Measurements from ENCODE around the gene GULP1.

The GULP1 gene

GRCh38 chr2:188326669-188327301 lies 35.1 kb downstream of the GULP1 start:
- DNase-seq: no peak

DNA sequence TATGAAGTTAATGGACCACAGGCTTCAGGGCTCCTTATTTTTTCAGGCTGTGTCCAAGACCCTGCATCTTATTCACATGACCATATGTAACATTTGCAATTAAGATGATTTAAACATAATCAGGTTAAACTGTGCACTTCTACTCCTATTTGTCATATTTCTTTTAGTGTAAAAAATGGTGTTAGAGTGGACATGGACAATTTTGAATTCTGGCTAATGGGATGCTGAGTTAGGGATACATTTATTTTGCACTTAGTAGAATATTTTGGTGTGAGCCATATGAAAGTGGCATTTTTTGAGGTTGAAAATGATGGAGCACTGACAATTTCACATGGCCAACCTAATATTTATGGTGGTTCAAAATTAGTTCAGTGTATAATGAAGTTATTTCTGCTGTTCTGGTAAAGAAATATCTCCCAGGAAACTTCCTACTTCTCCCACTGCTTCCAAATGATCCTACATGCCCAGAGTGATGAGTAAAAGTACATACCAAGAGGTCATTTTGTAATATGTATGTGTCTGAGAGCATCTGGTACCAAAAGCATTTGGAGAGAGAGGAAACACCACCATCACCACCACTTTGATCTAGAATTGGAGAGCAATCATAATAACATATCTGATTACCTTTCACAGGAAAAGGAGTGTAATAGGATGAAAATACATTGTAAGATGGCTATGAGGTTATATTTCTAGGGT lies 36.0 kb downstream of the GULP1 start:
- DNase-seq: no peak

DNA sequence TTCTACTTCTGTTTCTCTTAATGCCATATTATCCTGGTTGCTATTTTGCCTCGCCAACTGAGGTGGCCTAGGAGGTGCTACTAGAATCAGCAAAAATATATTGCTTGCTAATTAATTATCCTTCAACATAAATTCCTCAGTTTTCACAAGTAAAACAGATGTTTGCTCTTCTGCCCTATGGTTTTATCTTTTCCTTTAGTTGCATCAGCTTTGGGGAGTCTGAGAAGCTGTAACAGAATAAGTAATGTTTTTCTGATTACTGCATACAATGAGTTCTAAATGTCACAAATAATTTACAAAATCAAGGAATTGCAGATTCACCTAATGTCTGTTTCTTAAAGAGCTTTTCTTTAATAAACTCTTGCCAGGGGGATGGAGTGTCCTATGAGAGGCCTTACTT lies 36.7 kb downstream of the GULP1 start:
- no peak for DNase-seq

DNA sequence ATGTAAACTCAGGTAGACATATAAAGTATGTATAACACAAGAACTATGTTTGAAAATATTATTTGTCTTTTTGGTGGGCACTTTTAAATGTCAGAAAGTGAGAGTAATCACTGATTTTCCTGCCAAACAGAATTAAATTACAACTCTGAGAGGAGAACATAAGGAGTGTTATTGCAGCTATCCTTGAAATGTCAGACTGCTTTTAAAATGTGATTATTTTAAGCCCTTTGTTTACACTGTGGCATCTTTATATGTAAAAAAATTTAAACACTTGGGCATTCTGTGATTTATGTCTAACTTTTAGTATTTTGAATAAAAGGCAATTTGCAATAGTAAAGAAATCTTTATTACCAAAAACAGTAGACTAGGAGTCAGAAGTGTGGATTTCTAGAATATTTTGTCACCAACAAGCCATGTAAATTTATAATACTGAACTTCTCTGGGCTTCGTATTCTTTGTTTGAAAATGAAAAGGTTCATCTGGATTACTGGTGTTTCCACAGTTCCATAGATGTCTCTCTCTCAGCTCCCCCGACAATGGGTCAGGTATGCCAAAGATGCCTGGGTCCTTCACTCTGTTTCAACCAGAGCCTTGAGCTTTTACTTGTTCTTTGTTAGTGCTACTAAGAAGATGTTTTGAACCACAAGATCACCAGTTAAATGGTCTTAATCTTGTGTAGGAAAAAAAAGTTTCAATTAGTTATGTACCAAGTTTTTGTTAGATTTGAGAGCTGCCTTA lies 38.8 kb downstream of the GULP1 start:
- DNase-seq: no peak

GRCh38 chr2:188332619-188333018 lies 40.9 kb downstream of the GULP1 start:
- no peak for DNase-seq

DNA sequence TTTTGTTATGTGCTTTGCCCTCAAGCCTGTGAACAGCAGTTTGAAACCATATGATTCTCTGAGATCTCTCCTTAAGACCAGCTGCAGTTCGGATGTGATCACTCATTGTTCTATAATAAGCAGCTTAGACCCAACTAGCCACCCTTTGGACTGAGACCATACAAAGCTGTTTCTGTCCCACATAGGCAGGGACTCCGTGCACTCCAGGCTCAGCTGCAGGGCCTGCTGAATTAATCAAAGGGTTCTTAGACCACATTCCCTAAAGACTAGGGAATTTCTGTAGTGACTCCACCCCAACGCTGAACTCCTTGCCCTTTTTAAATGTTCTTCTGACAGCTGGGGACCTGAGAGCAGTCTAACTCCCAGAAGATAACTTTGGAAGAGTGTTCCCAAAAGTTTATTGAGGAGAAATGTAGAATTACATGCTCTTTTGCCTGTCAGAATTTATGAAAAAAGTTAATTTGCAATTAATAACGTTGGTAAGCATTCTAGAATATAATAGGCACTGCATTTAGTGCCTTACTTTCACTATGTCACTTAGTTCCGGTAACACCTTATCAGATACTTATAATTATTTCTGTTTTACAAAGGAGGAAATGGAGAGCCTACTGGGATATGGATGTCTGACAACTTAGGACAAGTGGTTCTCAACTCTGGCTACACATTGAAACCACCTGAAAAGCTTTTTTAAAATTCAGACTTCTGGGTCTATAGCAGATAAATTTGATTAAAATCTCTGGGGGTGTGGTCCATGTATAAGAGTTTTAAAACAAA lies 42.3 kb downstream of the GULP1 start:
- DNase-seq: no peak

GRCh38 chr2:188338463-188338862 lies 46.8 kb downstream of the GULP1 start:
- DNase-seq: no peak

DNA sequence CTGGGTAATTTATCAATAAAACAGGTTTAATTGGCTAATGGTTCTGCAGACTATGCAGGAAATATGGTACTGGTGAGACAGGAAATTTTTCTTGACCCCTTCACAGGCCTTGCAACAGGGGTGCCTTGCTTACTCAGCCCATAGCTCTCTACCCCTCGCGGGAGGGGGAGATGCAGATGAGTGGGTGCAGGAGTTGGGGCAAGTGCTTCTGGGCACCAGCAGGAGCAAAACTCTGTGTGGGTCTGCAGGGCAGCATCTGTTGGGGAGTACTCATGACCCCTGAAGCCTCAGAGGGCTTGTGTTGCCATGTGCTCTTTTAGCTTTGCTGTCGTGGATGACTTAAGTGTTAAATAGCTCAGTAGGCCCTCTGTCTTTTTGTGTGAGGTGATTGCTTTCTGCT lies 48.6 kb downstream of the GULP1 start:
- DNase-seq: no peak

GRCh38 chr2:188345020-188345419 lies 53.3 kb downstream of the GULP1 start:
- DNase-seq: no peak

DNA sequence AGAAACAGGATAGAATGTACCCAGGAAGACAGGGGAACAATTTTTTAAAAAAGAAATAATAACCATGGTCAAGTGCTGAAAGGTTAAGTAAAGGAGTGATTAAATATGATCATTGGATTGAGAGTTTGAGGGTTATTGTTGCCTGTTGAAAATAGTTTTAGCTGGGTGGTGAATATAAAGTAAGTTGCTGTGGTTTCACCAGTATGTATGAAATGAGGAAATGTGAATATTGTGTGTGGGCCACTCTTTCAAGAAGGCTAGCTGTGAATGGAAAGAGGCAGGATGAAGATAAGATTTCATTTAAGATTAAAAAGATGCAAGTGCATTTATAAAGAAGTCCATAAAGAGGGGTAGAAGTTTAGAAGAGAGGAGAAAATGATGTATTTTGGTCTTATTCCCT lies 53.8 kb downstream of the GULP1 start:
- no peak for DNase-seq

DNA sequence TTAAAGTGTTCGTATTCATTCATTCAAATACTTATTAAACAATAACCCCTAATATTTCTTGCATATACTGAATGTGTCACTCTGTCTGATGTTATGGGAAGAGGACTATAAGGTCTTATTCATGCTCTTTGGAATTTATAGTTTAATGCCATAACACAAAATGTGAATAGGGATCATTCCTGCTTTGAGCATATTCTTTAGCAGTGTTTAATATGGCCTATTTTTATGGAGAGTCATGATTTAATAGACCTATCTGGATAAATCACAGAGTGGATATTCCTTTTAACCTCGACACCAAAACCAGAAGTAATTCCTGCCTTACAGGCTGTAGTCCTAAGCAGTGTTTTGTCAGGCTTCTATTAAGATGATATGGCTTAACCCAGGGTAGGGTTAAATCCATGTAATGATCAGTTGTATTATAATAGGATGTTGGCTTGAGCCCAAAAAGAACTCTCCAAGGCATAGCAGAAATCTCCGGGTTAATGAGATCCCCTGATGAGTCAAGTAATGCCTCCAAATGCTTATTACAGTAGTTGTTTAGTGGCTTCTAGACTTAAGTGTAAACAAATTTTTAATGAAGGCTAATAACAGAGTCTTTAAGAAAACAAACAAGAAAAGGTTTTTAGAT lies 54.3 kb downstream of the GULP1 start:
- DNase-seq: no peak

DNA sequence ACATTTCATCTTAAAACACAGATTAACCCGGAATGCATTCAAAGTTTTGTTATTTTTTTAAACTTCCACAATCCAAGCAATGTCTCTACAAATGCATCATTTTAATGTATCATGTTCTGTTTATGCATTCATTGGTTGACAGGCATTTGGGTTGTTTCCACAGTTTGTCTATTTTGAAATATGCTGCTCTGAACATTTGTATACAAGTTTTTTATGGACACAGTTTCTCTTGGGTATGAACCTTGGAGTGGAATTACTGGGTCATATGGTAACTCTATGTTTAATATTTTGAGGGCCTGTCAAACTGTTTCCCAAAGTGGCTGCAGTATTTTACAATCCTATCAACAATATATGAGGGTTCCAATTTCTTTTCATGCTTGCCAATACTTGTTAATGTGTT lies 57.3 kb downstream of the GULP1 start:
- no peak for DNase-seq

GRCh38 chr2:188353282-188353681 lies 61.6 kb downstream of the GULP1 start:
- no peak for DNase-seq

DNA sequence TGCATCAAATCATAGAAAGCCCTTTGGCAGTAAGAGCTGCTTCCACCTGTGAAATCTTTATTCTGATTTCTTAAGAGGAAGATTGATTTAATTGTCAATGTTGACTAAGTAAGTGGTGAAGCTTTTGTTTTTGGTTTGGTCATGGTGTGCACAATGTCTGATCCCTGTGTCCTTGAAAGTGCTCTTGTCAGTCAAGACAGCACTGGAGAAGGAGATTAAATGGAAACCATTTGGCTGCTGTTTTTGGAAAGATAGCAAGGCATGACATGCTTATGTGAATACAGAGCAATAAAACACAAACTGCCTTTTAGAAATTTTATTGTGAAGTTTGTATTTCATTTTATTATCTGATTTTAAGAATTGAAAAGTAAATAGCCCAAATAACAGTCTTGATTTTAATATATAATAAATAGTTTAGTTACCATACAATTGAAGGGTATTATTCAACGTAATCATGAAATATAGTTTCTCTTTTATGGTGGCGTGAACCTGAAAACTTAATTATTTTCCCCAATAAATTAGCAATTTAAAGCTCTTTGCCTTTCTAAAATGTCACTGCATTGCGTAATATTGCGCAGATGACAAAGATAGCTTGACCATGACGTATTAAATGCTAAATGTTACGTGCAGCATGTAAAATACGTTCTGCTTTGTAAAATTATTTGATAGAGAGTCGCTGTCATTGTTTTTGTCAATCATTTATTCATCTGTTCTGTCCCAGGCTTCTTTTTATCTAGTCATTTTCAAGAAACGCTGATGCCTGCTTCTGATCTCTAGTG lies 69.0 kb downstream of the GULP1 start:
- no peak for DNase-seq

GRCh38 chr2:188364033-188364630 lies 72.5 kb downstream of the GULP1 start:
- no peak for DNase-seq

DNA sequence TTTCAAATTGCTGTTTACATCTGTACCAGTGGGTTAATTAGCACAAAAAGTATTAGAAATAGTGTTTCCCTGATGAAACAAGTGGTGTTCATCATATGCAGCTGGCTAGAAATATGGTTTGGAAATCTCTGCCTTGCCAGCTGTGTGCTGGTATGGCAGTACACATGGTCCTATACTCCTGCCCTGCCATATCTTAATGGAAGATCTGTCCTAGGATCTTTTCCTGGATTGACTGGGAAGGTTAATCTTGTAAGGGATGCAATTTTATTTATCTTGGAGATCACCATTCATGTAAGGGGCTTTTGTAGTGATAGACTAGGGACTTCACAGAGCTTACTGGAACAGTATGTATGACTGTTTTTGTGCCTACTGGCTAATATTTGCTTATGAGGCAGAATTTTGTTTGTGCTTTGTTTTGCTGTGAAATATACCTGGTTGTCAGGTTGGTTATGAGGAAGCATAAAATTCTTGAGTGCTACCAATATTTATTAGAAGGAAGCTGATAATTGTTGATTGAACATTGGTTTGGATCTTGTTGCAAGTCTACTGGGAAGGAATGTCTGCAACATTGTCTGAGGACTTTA lies 73.5 kb downstream of the GULP1 start:
- no peak for DNase-seq

GRCh38 chr2:188367164-188367563 lies 75.5 kb downstream of the GULP1 start:
- DNase-seq: peak; percentile 78

- peak; percentile 45 for DNase-seq
These were observed 77.7 kb downstream of the GULP1 start for GRCh38 chr2:188369365-188369764.

DNA sequence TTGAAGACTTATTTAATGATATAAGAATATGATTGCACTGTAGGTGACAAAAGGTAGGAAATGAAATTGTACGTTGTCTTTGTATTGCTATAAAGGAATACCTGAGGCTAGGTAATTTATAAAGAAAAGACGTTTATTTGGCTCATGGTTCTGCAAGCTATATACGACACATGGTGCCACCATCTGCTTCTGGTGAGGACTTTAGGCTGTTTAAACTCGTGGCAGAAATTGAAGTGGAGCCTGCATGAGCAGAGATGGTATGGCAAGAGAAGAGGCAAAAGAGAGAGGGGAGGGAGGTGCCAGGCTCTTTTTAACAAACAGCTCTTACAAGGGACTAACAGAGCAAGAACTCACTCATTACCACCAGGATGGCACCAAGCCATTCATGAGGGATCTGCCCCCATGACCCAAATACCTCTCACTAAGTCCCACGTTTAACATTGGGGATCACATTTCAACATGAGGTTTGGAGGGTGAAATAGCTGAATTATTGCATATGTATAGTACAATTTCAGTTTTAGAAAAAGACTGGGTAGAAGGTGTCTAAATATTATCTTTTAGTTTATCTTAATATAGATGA lies 86.8 kb downstream of the GULP1 start:
- no peak for DNase-seq

DNA sequence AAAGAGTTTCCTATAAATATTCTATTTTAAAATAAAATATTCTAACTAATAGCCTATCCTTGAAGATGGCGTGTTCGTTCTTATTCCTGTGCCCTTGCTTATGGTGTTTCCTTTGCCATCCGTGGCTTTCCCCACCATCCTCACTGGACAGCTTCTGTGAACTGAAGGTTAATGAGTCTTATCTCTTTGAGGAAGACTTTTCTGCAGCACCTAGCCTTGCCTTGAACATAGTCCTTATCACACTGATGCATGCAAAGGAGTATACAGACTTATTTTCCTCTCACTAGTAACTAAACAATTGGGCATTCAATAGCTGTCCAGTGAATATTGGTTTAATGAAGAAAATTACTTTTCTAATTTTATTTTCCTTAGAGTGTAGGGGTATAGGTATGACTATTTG lies 88.1 kb downstream of the GULP1 start:
- no peak for DNase-seq

- DNase-seq: no peak
These were observed 88.6 kb downstream of the GULP1 start for GRCh38 chr2:188380280-188380679.

Measured in COR-L47 (cell line).